ENCODE results near the gene CCR5. TPM values are rescaled to one million over a fixed set of nuclear protein-coding genes. Genes with fewer than 3 reads are reported as not detected.
A peak's percentile ranks its signal among the peaks of the same experiment; 100 is the strongest.

CCR5 gene
- total RNA-seq, 1 donor from 2014 or later: under 0.01 TPM

GRCh38 chr3:46356909-46357308 is 13.8 kb upstream of the CCR5 start:
- FAIRE-seq (no peak), DNase-seq (ENCODE audit: low spot score in 2 of 2) (no peak)

- DNase-seq (ENCODE audit: low spot score in 2 of 2): no peak
- no peak for FAIRE-seq
Observed at GRCh38 chr3:46358466-46358865, 12.3 kb upstream of the CCR5 start.

GRCh38 chr3:46359733-46360493 is 10.8 kb upstream of the CCR5 start:
- peak in 1 of 2 donors; percentile 17 for DNase-seq (ENCODE audit: low spot score in 2 of 2)
- no peak for FAIRE-seq

GRCh38 chr3:46360907-46361306 is 9.8 kb upstream of the CCR5 start:
- no peak for DNase-seq (ENCODE audit: low spot score in 2 of 2)
- FAIRE-seq: no peak

- FAIRE-seq (no peak), DNase-seq (ENCODE audit: low spot score in 2 of 2) (no peak)
Observed at GRCh38 chr3:46361408-46362283, 9.1 kb upstream of the CCR5 start.

GRCh38 chr3:46365041-46365440 is 5.7 kb upstream of the CCR5 start:
- DNase-seq (ENCODE audit: low spot score in 2 of 2): no peak
- FAIRE-seq: no peak

- DNase-seq (ENCODE audit: low spot score in 2 of 2) (no peak), FAIRE-seq (no peak)
Observed at GRCh38 chr3:46365737-46366524, 4.8 kb upstream of the CCR5 start.

- FAIRE-seq (no peak), DNase-seq (ENCODE audit: low spot score in 2 of 2) (no peak)
Observed at GRCh38 chr3:46367811-46368210, 2.9 kb upstream of the CCR5 start.

GRCh38 chr3:46368569-46368968 is 2.2 kb upstream of the CCR5 start:
- DNase-seq (ENCODE audit: low spot score in 2 of 2) (no peak), FAIRE-seq (no peak)

GRCh38 chr3:46369151-46369550 is 1.6 kb upstream of the CCR5 start:
- DNase-seq (ENCODE audit: low spot score in 2 of 2) (no peak), FAIRE-seq (no peak)

- DNase-seq (ENCODE audit: low spot score in 2 of 2) (no peak), FAIRE-seq (no peak)
Observed at GRCh38 chr3:46369675-46370132, 1.0 kb upstream of the CCR5 start.

GRCh38 chr3:46371519-46372340 is 984 bp downstream of the CCR5 start:
- DNase-seq (ENCODE audit: low spot score in 2 of 2) (no peak), FAIRE-seq (no peak)

- FAIRE-seq (no peak), DNase-seq (ENCODE audit: low spot score in 2 of 2) (no peak)
Observed at GRCh38 chr3:46372492-46373359, 2.0 kb downstream of the CCR5 start.

- DNase-seq (ENCODE audit: low spot score in 2 of 2) (no peak), FAIRE-seq (no peak)
Observed at GRCh38 chr3:46374755-46375154, 4.0 kb downstream of the CCR5 start.

GRCh38 chr3:46375218-46375617 is 4.5 kb downstream of the CCR5 start:
- no peak for FAIRE-seq
- DNase-seq (ENCODE audit: low spot score in 2 of 2): no peak

GRCh38 chr3:46375814-46376213 is 5.1 kb downstream of the CCR5 start:
- DNase-seq (ENCODE audit: low spot score in 2 of 2): no peak
- no peak for FAIRE-seq

- DNase-seq (ENCODE audit: low spot score in 2 of 2): peak; percentile 22 to 40
Observed at GRCh38 chr3:46378426-46378942, 7.7 kb downstream of the CCR5 start.

GRCh38 chr3:46380471-46381221 is 9.9 kb downstream of the CCR5 start:
- FAIRE-seq (no peak), DNase-seq (ENCODE audit: low spot score in 2 of 2) (no peak)

More at GRCh38 chr3:46378426-46378942, 7.7 kb downstream of the CCR5 start:
- FAIRE-seq: no peak
